Measurements from ENCODE around the gene LPP. TPM values are rescaled to one million over a fixed set of nuclear protein-coding genes. Genes with fewer than 3 reads are reported as not detected.

Gene LPP
- total and polyA plus RNA-seq, 2 of the 13 experiments (the other 11 are each of a cell fraction or from before 2014, with no cell fraction given): 19.2 to 29.9 TPM

GRCh38 chr3:188310270-188310710, 156.3 kb downstream of the LPP start:
- no TSS peak for BruUV-seq (replicated peaks)
- intact Hi-C loops (cut with micrococcal nuclease; ENCODE audit: unreplicated experiment) (no loop called here), in situ Hi-C loops (cut with HindIII; ENCODE audit: extremely low pct_ligation_motif_present, low pct_unique_long_range_greater_than_20kb) (no loop called here)
- no peak overlapping the region for H3K4me3 ChIP-seq (replicated peaks in 1 of 3; ENCODE audit: insufficient read depth in 1 of 3, low read depth in 2 of 3, low read length in 3 of 3)
- no peak for DNase-seq (ENCODE audit: low spot score)
- CTCF ChIA-PET (ENCODE audit: low intra/inter-chr PET ratio, low total read pairs): no interaction called here
- peaks cover 21% of the 10 kb centered on the region for H3K4me1 ChIP-seq (ENCODE audit: insufficient read depth, low read length)
- H3K9ac ChIP-seq (ENCODE audit: insufficient read depth, low read depth, low read length): no peak overlapping the region
- no peak overlapping the region for H2AFZ ChIP-seq (ENCODE audit: low read length)
- no peak overlapping the region for H3K27ac ChIP-seq (ENCODE audit: extremely low read length, insufficient read depth, low read length)
- H3K27me3 ChIP-seq (ENCODE audit: control insufficient read depth in 1 of 2, insufficient read depth in 2 of 2, low read length in 2 of 2): no peaks in the 10 kb centered on the region
- ATAC-seq: no peak
- 96% methylated on average over 2 of the region's 2 CpGs for WGBS (ENCODE audit: low lambda C conversion rate)
- H3K4me2 ChIP-seq (ENCODE audit: low read depth, low read length): no peak overlapping the region
- no peak for FAIRE-seq
- POLR2A ChIA-PET: interaction anchor here (1.2 kb wide), 1 partner anchor 16 kb away, joined by 3 read pairs; no protein-coding TSS in a partner anchor
- H3K79me2 ChIP-seq (ENCODE audit: insufficient read depth, low read length): peaks cover 17% of the 10 kb centered on the region
- H4K20me1 ChIP-seq (ENCODE audit: insufficient read depth, low read length): no peaks in the 10 kb centered on the region
- H3K9me3 ChIP-seq (ENCODE audit: low read length): no peaks in the 10 kb centered on the region
- H3K36me3 ChIP-seq (replicated peaks in 1 of 2; ENCODE audit: control insufficient read depth in 1 of 2, insufficient read depth in 2 of 2, low read length in 2 of 2): no peaks in the 10 kb centered on the region
- TF ChIP-seq GLMP (CRISPR knock-in tag; IDR thresholded peaks at IDR 0.05; ENCODE audit: borderline replicate concordance): no peak
- TF ChIP-seq ZNF160 (CRISPR knock-in tag; IDR thresholded peaks at IDR 0.05): no peak
- TF ChIP-seq MAFK (conservative IDR thresholded peaks at IDR 0.05 in 1 of 2, IDR thresholded peaks at IDR 0.05 in 1 of 2; ENCODE audit: low read length in 2 of 2): peak; percentile 70 to 79
- TF ChIP-seq CEBPB (IDR thresholded peaks at IDR 0.05; ENCODE audit: borderline replicate concordance, low read depth, low read length): 0 out of 2 replicates have a peak, but pooled peaks have one; percentile 14
- TF ChIP-seq PRDM10 (CRISPR knock-in tag; IDR thresholded peaks at IDR 0.05; ENCODE audit: low read depth): no peak
- TF ChIP-seq ZNF281 (CRISPR knock-in tag; IDR thresholded peaks at IDR 0.05; ENCODE audit: borderline replicate concordance): no peak
- no peak for TF ChIP-seq SMARCC2 (IDR thresholded peaks at IDR 0.05)
- TF ChIP-seq ZFP82 (CRISPR knock-in tag; IDR thresholded peaks at IDR 0.05; ENCODE audit: borderline replicate concordance): no peak
- no peak for TF ChIP-seq ZNF572 (CRISPR knock-in tag; IDR thresholded peaks at IDR 0.05)
- TF ChIP-seq ARID3A (IDR thresholded peaks at IDR 0.05; ENCODE audit: low read depth, low read length): no peak
- no peak for TF ChIP-seq CERS6 (CRISPR knock-in tag; IDR thresholded peaks at IDR 0.05)
- peak; percentile 76 for TF ChIP-seq MAFF (IDR thresholded peaks at IDR 0.05; ENCODE audit: low read depth, low read length)
- no peak for TF ChIP-seq ZNF335 (CRISPR knock-in tag; IDR thresholded peaks at IDR 0.05)
- no peak for TF ChIP-seq MZF1 (CRISPR knock-in tag; IDR thresholded peaks at IDR 0.05; ENCODE audit: borderline replicate concordance)
